ENCODE results near the gene TAP1. TPM values are rescaled to one million over a fixed set of nuclear protein-coding genes. Genes with fewer than 3 reads are reported as not detected.

TAP1 gene
- total RNA-seq, 1 donor from 2014 or later: 50.6 TPM

DNA sequence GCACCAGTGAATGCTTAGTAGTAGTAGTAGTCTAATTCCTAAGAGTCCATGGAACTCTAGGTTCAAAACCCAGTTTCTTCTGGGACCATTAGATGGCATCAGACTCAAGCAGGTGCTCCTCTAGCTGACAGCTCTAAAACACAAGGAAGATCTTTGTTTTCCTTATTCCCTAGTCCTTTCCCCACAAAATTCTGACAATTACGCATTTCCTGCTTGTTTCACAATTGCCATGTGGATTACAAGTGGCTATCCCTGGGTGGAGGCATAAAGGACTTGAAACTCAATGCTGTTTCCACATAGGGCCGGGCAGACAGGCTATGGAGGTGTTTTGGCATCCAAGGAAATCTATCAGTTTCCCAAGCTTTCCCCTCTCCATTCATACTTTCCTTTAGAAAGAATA lies 27.5 kb downstream of the TAP1 start:
- TF ChIP-seq POLR2AphosphoS5 (IDR thresholded peaks at IDR 0.05; ENCODE audit: insufficient read depth in 1 of 2, low read depth in 1 of 2) (peak in 1 of 2 donors; percentile 72), POLR2A (IDR thresholded peaks at IDR 0.05) (no peak)
- TF ChIP-seq, protein P1, sequence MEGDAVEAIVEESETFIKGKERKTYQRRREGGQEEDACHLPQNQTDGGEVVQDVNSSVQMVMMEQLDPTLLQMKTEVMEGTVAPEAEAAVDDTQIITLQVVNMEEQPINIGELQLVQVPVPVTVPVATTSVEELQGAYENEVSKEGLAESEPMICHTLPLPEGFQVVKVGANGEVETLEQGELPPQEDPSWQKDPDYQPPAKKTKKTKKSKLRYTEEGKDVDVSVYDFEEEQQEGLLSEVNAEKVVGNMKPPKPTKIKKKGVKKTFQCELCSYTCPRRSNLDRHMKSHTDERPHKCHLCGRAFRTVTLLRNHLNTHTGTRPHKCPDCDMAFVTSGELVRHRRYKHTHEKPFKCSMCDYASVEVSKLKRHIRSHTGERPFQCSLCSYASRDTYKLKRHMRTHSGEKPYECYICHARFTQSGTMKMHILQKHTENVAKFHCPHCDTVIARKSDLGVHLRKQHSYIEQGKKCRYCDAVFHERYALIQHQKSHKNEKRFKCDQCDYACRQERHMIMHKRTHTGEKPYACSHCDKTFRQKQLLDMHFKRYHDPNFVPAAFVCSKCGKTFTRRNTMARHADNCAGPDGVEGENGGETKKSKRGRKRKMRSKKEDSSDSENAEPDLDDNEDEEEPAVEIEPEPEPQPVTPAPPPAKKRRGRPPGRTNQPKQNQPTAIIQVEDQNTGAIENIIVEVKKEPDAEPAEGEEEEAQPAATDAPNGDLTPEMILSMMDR (IDR thresholded peaks at IDR 0.05): peak in 2 of 3 experiments; percentile 9 to 47
- Histone ChIP-seq H3K4me1 (no peaks in the 10 kb centered on the region), H3K27ac (no peak overlapping the region), H3K36me3 (peaks cover 0 to 17% of the 10 kb centered on the region in 2 donors), H3K27me3 (no peaks in the 10 kb centered on the region), H3K9me3 (no peaks in the 10 kb centered on the region), H3K4me3 (no peak overlapping the region)
- no peak for DNase-seq (ENCODE audit: extremely low spot score in 2 of 2)
- intact Hi-C loops (cut with DNase I): loop anchor here (5.0 kb wide), 1 partner anchor 41 kb away; no protein-coding TSS in a partner anchor

DNA sequence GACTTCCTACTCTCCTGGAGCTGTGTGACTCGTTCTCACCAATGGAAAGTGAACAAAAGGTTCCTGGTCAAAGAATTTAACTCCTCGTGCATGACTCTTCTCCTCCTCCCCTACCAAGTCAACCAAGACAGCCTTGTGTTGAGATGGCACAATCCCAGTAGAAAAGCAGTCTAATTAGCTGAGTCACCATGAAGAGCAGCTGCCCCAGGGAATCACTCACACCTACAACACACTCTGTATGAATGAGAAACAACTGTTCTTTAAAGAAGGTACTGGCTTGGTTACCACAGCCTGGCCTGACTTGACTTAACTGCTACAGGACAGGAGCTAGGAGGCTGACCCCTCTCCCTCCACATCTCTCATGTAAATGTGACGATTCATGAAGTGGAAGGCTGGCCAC lies 33.8 kb downstream of the TAP1 start:
- DNase-seq (ENCODE audit: extremely low spot score in 2 of 2): no peak
- intact Hi-C loops (cut with DNase I): no loop called here

DNA sequence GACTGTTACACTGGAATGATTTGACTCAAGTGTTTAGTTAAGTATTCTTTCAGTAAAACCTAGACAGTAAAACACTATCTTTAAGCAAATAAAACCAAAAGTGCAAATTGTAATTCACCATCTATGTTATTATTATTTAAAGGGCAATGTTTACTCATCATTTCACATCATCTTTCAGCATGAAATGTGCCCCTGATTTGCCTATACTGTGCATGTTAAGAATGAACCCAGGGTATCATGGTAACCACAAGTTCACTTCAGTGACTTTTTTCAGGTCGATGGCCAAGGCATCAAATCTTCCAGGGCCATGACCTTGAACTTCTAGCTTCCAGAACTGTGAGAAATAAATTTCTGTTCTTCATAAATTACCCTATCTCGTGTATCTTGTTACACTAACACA lies 34.6 kb downstream of the TAP1 start:
- Histone ChIP-seq H3K4me1 (peaks cover 5% of the 10 kb centered on the region), H3K4me3 (no peak overlapping the region), H3K27me3 (no peaks in the 10 kb centered on the region), H3K9me3 (no peaks in the 10 kb centered on the region), H3K27ac (no peak overlapping the region), H3K36me3 (no peaks in the 10 kb centered on the region)
- intact Hi-C loops (cut with DNase I): no loop called here
- no peak for DNase-seq (ENCODE audit: extremely low spot score in 2 of 2)
- TF ChIP-seq, protein P1 (IDR thresholded peaks at IDR 0.05): no peak
- TF ChIP-seq POLR2AphosphoS5 (IDR thresholded peaks at IDR 0.05; ENCODE audit: insufficient read depth in 1 of 2, low read depth in 1 of 2): no peak
- TF ChIP-seq POLR2A (IDR thresholded peaks at IDR 0.05): no peak

More for the DNA sequence above, 33.8 kb downstream of the TAP1 start:
- Histone ChIP-seq H3K36me3 (no peaks in the 10 kb centered on the region), H3K9me3 (no peaks in the 10 kb centered on the region), H3K27ac (no peak overlapping the region), H3K4me1 (peaks cover 5% of the 10 kb centered on the region), H3K27me3 (no peaks in the 10 kb centered on the region), H3K4me3 (no peak overlapping the region)
- TF ChIP-seq POLR2A (IDR thresholded peaks at IDR 0.05): no peak
- peak in 1 of 2 donors; percentile 51 for TF ChIP-seq POLR2AphosphoS5 (IDR thresholded peaks at IDR 0.05; ENCODE audit: insufficient read depth in 1 of 2, low read depth in 1 of 2)
- TF ChIP-seq, protein P1 (IDR thresholded peaks at IDR 0.05): no peak

DNA sequence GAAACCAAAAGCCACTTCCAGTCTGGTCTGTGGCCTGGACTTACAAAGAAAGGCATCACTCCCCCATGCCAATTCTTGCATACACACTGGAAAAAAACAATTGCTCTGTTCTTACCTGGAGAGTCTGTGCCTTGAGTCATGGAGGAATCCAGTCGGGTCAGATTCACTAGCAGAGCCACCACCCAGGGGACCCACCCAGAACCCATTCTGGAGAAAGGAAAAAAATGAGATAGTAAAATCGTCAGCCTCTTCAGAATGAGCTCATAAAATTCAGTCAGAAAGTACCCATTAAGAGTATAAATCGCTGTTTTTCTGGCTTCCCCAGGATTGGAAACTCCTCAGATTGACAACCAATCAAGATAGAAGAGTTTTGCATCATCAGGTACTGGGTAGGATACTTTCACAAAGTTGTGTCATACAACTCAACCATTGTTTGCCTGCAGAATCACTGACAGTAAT lies 36.7 kb downstream of the TAP1 start, which contains the start of gene HLA-DOB:
Gene HLA-DOB (minus strand): TSS at position 257 of the 459 bp plus-strand sequence. CDS start 51 bp downstream, at position 206.
- no peaks in the 10 kb centered on the region for H3K27me3 ChIP-seq
- no peak for DNase-seq (ENCODE audit: extremely low spot score in 2 of 2)
- no peaks in the 10 kb centered on the region for H3K36me3 ChIP-seq
- H3K4me3 ChIP-seq: no peak within 1 kb of the TSS
- intact Hi-C loops (cut with DNase I): no loop called here
- no peaks in the 10 kb centered on the region for H3K9me3 ChIP-seq
- peak within 1 kb of the TSS; percentile 39 for H3K27ac ChIP-seq
- TF ChIP-seq, protein P1 (IDR thresholded peaks at IDR 0.05): no peak
- TF ChIP-seq POLR2A (IDR thresholded peaks at IDR 0.05) (no peak), POLR2AphosphoS5 (IDR thresholded peaks at IDR 0.05; ENCODE audit: insufficient read depth in 1 of 2, low read depth in 1 of 2) (peak in 1 of 2 donors; percentile 64)
- peaks cover 5% of the 10 kb centered on the region for H3K4me1 ChIP-seq

DNA sequence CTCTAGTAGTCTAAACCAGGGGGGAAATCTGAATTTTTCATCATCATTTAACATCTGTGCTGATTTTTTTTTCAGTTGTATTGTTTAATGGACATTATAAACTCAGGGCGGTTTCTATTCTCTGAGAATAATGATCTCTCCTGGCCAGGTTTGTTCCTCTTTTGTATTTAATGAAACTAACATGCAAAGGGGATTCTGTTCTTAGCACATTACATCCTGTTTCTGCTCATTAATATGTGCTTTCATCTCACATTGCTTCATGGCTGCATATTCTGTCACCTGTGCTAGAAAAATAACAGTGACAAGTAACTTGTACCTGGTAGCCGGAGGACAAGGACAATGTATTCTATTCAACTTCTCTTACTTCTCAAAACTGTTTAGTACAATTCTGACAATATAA lies 37.5 kb downstream of the TAP1 start:
- no peak overlapping the region for H3K4me3 ChIP-seq
- H3K4me1 ChIP-seq: peaks cover 5% of the 10 kb centered on the region
- H3K9me3 ChIP-seq: no peaks in the 10 kb centered on the region
- H3K27me3 ChIP-seq: no peaks in the 10 kb centered on the region
- H3K36me3 ChIP-seq: no peaks in the 10 kb centered on the region
- no peak for DNase-seq (ENCODE audit: extremely low spot score in 2 of 2)
- TF ChIP-seq POLR2A (IDR thresholded peaks at IDR 0.05): no peak
- TF ChIP-seq, protein P1 (IDR thresholded peaks at IDR 0.05): no peak
- no peak for TF ChIP-seq POLR2AphosphoS5 (IDR thresholded peaks at IDR 0.05; ENCODE audit: insufficient read depth in 1 of 2, low read depth in 1 of 2)
- intact Hi-C loops (cut with DNase I): no loop called here
- H3K27ac ChIP-seq: peak overlapping the region; percentile 39

Measured in vagina (tissue), 2 donors.